ENCODE results near the gene ZFP91. TPM values are rescaled to one million over a fixed set of nuclear protein-coding genes. Genes with fewer than 3 reads are reported as not detected.

Gene ZFP91
- total RNA-seq, 1 donor from 2014 or later: 48.0 TPM

- Mint-ChIP-seq H3K27ac (ENCODE audit: unreplicated experiment) (no peak overlapping the region), H3K4me1 (no peaks in the 10 kb centered on the region), H3K9me3 (peaks cover 2% of the 10 kb centered on the region), H3K27me3 (ENCODE audit: low read depth) (peaks cover 4% of the 10 kb centered on the region), H3K36me3 (ENCODE audit: low read depth) (no peaks in the 10 kb centered on the region), H3K4me3 (no peak overlapping the region)
- no peak for DNase-seq (ENCODE audit: low read depth, low spot score)
- TF ChIP-seq, protein P1, sequence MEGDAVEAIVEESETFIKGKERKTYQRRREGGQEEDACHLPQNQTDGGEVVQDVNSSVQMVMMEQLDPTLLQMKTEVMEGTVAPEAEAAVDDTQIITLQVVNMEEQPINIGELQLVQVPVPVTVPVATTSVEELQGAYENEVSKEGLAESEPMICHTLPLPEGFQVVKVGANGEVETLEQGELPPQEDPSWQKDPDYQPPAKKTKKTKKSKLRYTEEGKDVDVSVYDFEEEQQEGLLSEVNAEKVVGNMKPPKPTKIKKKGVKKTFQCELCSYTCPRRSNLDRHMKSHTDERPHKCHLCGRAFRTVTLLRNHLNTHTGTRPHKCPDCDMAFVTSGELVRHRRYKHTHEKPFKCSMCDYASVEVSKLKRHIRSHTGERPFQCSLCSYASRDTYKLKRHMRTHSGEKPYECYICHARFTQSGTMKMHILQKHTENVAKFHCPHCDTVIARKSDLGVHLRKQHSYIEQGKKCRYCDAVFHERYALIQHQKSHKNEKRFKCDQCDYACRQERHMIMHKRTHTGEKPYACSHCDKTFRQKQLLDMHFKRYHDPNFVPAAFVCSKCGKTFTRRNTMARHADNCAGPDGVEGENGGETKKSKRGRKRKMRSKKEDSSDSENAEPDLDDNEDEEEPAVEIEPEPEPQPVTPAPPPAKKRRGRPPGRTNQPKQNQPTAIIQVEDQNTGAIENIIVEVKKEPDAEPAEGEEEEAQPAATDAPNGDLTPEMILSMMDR (conservative IDR thresholded peaks at IDR 0.05): no peak
Measured at GRCh38 chr11:58640386-58641023, 61.6 kb downstream of the ZFP91 start.

DNA sequence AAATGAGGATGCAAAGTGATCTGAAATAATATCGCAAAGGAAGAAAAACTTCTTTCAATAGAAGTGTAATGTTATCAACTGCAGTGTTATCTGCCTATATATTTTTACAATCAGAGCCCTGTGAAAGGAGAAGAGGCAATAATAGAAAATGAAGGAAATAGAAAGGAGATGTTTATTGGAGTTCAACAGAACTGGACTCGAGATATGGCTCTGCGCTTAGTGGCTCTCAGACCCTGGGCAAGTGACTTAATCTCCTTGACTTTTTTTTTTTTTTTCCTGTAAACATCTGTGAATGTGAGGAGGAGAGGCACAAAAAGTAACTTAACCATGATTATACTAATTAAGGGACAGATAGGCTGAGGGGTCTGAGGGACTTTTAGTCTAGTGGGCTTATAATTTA, 62.5 kb downstream of the ZFP91 start:
- DNase-seq (ENCODE audit: low read depth, low spot score): no peak
- Mint-ChIP-seq H3K9me3 (peaks cover 3% of the 10 kb centered on the region), H3K36me3 (ENCODE audit: low read depth) (no peaks in the 10 kb centered on the region), H3K4me3 (no peak overlapping the region), H3K27ac (ENCODE audit: unreplicated experiment) (no peak overlapping the region), H3K27me3 (ENCODE audit: low read depth) (peaks cover 4% of the 10 kb centered on the region), H3K4me1 (no peaks in the 10 kb centered on the region)
- TF ChIP-seq, protein P1 (conservative IDR thresholded peaks at IDR 0.05): no peak

DNA sequence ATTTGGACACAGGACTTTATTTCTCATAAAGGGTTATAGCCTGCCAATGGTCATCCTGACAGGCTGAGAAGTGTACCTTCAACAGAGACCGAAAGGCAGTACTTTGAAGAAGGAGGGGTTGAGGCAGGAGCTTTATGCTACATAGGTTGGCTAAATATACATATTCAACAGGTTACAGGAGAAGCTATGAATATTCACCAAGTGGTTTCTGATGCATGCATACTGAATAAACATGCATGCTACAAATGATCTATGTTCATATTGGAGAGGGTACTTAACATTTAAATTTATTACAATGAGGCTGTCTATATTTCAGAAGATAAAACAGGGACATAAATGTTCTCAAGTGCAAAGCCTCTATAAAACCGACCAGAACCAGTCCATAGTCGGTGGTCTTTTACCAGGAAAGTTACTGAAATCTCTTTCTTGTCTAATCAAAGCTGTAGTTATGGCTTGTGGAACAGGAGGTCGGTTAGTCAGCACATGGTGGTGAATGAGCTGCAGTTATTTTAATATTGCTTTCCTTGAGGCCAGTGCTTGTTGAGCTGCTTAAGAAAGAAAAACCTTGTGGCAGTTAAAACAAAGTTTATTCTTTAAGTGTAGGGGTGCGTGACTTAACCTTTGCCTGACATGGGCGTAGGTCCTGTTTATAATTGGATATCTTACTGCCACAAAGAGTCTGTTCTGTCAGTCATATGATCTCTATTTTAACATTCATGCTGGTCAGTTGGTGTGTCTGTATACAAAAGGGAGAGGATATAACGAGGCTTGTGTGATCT, 63.1 kb downstream of the ZFP91 start:
- TF ChIP-seq, protein P1 (conservative IDR thresholded peaks at IDR 0.05): no peak
- H3K9me3 Mint-ChIP-seq: peaks cover 7% of the 10 kb centered on the region
- DNase-seq (ENCODE audit: low read depth, low spot score): no peak
- no peaks in the 10 kb centered on the region for H3K36me3 Mint-ChIP-seq (ENCODE audit: low read depth)
- peaks cover 4% of the 10 kb centered on the region for H3K27me3 Mint-ChIP-seq (ENCODE audit: low read depth)
- H3K4me3 Mint-ChIP-seq: no peak overlapping the region
- no peak overlapping the region for H3K27ac Mint-ChIP-seq (ENCODE audit: unreplicated experiment)
- H3K4me1 Mint-ChIP-seq: no peaks in the 10 kb centered on the region

DNA sequence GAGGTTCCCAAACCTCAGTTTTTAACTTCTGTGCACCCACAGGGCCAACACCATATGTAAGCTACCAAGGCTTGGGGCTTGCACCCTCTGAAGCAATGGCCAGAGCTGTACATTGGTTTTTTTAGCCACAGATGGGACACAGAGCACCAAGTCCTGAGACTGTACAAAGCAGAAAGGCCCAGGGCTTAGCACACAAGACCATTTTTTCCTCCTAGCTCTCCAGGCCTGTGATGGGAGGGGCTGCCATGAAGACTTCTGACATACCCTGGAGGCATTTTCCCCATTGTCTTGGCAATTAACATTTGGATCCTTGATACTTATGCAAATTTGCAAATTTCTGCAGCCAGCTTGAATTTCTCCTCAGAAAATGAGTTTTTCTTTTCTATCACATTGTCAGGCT, 67.0 kb downstream of the ZFP91 start:
- Mint-ChIP-seq H3K9me3 (peaks cover 7% of the 10 kb centered on the region), H3K4me3 (no peak overlapping the region), H3K27ac (ENCODE audit: unreplicated experiment) (no peak overlapping the region), H3K4me1 (no peaks in the 10 kb centered on the region), H3K36me3 (ENCODE audit: low read depth) (no peaks in the 10 kb centered on the region), H3K27me3 (ENCODE audit: low read depth) (peaks cover 10% of the 10 kb centered on the region)
- TF ChIP-seq, protein P1 (conservative IDR thresholded peaks at IDR 0.05): no peak
- DNase-seq (ENCODE audit: low read depth, low spot score): no peak

GRCh38 chr11:58647141-58647699, 68.4 kb downstream of the ZFP91 start:
- Mint-ChIP-seq H3K27me3 (ENCODE audit: low read depth) (peaks cover 16% of the 10 kb centered on the region), H3K27ac (ENCODE audit: unreplicated experiment) (no peak overlapping the region), H3K9me3 (peaks cover 7% of the 10 kb centered on the region), H3K4me3 (no peak overlapping the region), H3K4me1 (peaks cover 4% of the 10 kb centered on the region), H3K36me3 (ENCODE audit: low read depth) (no peaks in the 10 kb centered on the region)
- no peak for DNase-seq (ENCODE audit: low read depth, low spot score)
- TF ChIP-seq, protein P1 (conservative IDR thresholded peaks at IDR 0.05): no peak
